ENCODE data around the gene BRSK2.
"Not testable (repeated sequence)": the region's sequence is repeated elsewhere in the genome, so short reads cannot be mapped to it uniquely, and the experiment has no call there.

Gene BRSK2

GRCh38 chr11:1354125-1354938 lies 35.4 kb upstream of the BRSK2 start:
- no peak for DNase-seq

GRCh38 chr11:1356007-1356435 lies 33.7 kb upstream of the BRSK2 start:
- no peak for DNase-seq

- no peak for DNase-seq
Observed at GRCh38 chr11:1356478-1356960, 33.2 kb upstream of the BRSK2 start.

- DNase-seq, result no peak
Observed at GRCh38 chr11:1358286-1358685, 31.4 kb upstream of the BRSK2 start.

- not testable (repeated sequence) for DNase-seq
Observed at GRCh38 chr11:1358931-1359330, 30.8 kb upstream of the BRSK2 start.

- no peak for DNase-seq
Observed at GRCh38 chr11:1359556-1359955, 30.2 kb upstream of the BRSK2 start.

GRCh38 chr11:1360181-1360834 lies 29.4 kb upstream of the BRSK2 start:
- DNase-seq, result no peak

- DNase-seq, result no peak
Observed at GRCh38 chr11:1360835-1361357, 28.8 kb upstream of the BRSK2 start.

- DNase-seq, result no peak
Observed at GRCh38 chr11:1361882-1362281, 27.9 kb upstream of the BRSK2 start.

- DNase-seq, result no peak
Observed at GRCh38 chr11:1367721-1368120, 22.0 kb upstream of the BRSK2 start.

GRCh38 chr11:1368216-1368615 lies 21.5 kb upstream of the BRSK2 start:
- DNase-seq, result no peak

GRCh38 chr11:1368966-1369365 lies 20.8 kb upstream of the BRSK2 start:
- DNase-seq, result no peak

- DNase-seq, result no peak
Observed at GRCh38 chr11:1369371-1370005, 20.2 kb upstream of the BRSK2 start.

GRCh38 chr11:1370186-1371025 lies 19.3 kb upstream of the BRSK2 start:
- no peak for DNase-seq

- no peak for DNase-seq
Observed at GRCh38 chr11:1371026-1371325, 18.8 kb upstream of the BRSK2 start.

GRCh38 chr11:1371377-1371776 lies 18.4 kb upstream of the BRSK2 start:
- DNase-seq, result no peak

- no peak for DNase-seq
Observed at GRCh38 chr11:1371836-1372465, 17.8 kb upstream of the BRSK2 start.

- no peak for DNase-seq
Observed at GRCh38 chr11:1372660-1373059, 17.1 kb upstream of the BRSK2 start.

- peak; percentile 4 for DNase-seq
Observed at GRCh38 chr11:1373536-1374214, 16.1 kb upstream of the BRSK2 start.

- DNase-seq, result no peak
Observed at GRCh38 chr11:1375161-1375954, 14.4 kb upstream of the BRSK2 start.

- DNase-seq, result no peak
Observed at GRCh38 chr11:1375955-1376258, 13.8 kb upstream of the BRSK2 start.
